SH-SY5Y (cell line): ENCODE data around the gene PBX2.

Experiments
- GATA2 ChIP-seq: IDR thresholded peaks from 2 replicates; pipeline ENCODE4 v1.6.1; 2011; ENCODE audit warnings: mild to moderate bottlenecking, low read depth, low read length
- GATA3 ChIP-seq: IDR thresholded peaks from 2 replicates; pipeline ENCODE4 v1.6.1; 2011; ENCODE audit warnings: low read depth, mild to moderate bottlenecking, low read length, moderate library complexity

DNA sequence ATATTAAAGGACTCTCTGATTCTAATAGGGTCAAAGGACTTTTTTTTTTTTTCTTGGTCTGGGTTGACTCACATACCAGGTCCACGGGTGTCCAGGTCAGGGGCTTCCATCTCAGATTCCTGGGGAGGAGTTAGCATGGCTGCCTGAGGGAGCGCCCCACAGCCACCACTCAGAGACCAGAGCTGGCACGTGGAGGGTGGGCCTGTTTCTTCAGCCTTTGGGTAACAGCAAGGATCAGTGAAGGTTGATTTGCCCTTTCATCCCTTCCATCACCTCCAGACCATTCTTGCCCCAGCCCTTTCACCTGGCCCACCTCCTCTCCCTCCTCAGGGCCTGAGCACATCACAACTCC is 8.3 kb upstream of the PBX2 start:
- TF ChIP-seq GATA3 (no peak), GATA2 (no peak)
